GM21737 (cell line): Measurements from ENCODE around the gene OGDHL.
"Not testable (repeated sequence)": the region's sequence is repeated elsewhere in the genome, so short reads cannot be mapped to it uniquely, and the experiment has no call there.

ENCODE experiments used
- ATAC-seq: cut with Tn5 transposase; IDR thresholded peaks from one replicate; pipeline ENCODE4 v1.9.1; 2021; ENCODE audit warnings: mild to moderate bottlenecking, moderate library complexity; ENCODE audit not compliant: unreplicated experiment

OGDHL gene

GRCh38 chr10:49761789-49762565 is at the start of gene OGDHL:
Gene OGDHL (minus strand): TSS chr10:49762323. CDS start chr10:49758592, 3,731 bp downstream.
- ATAC-seq: peak; percentile 78

GRCh38 chr10:49803988-49804387 is 41.9 kb upstream of the OGDHL start:
- ATAC-seq: no peak

GRCh38 chr10:49798275-49798674 is 36.2 kb upstream of the OGDHL start:
- no peak for ATAC-seq

- no peak for ATAC-seq
Measured at GRCh38 chr10:49791100-49791499, 29.0 kb upstream of the OGDHL start.

GRCh38 chr10:49784681-49785080 is 22.6 kb upstream of the OGDHL start:
- ATAC-seq: no peak

GRCh38 chr10:49783645-49784044 is 21.5 kb upstream of the OGDHL start:
- ATAC-seq: no peak

- ATAC-seq: no peak
Measured at GRCh38 chr10:49781247-49781646, 19.1 kb upstream of the OGDHL start.

- no peak for ATAC-seq
Measured at GRCh38 chr10:49778197-49778596, 16.1 kb upstream of the OGDHL start.

- ATAC-seq: no peak
Measured at GRCh38 chr10:49776851-49777250, 14.7 kb upstream of the OGDHL start.

- no peak for ATAC-seq
Measured at GRCh38 chr10:49775014-49775413, 12.9 kb upstream of the OGDHL start.

- ATAC-seq: not testable (repeated sequence)
Measured at GRCh38 chr10:49772944-49773343, 10.8 kb upstream of the OGDHL start.

GRCh38 chr10:49771046-49771445 is 8.9 kb upstream of the OGDHL start:
- not testable (repeated sequence) for ATAC-seq

GRCh38 chr10:49769692-49770091 is 7.6 kb upstream of the OGDHL start:
- ATAC-seq: no peak

- no peak for ATAC-seq
Measured at GRCh38 chr10:49768731-49769130, 6.6 kb upstream of the OGDHL start.

- ATAC-seq: no peak
Measured at GRCh38 chr10:49768329-49768728, 6.2 kb upstream of the OGDHL start.

- ATAC-seq: no peak
Measured at GRCh38 chr10:49767752-49768151, 5.6 kb upstream of the OGDHL start.

- no peak for ATAC-seq
Measured at GRCh38 chr10:49766484-49766883, 4.4 kb upstream of the OGDHL start.

GRCh38 chr10:49762566-49762877 is 399 bp upstream of the OGDHL start:
- no peak for ATAC-seq

- no peak for ATAC-seq
Measured at GRCh38 chr10:49761201-49761788, 828 bp downstream of the OGDHL start.

GRCh38 chr10:49760789-49761188 is 1.3 kb downstream of the OGDHL start:
- no peak for ATAC-seq

- ATAC-seq: no peak
Measured at GRCh38 chr10:49759787-49760551, 2.2 kb downstream of the OGDHL start.
